Spinal cord (tissue), 10 donors: ENCODE data around the gene ANKS1B. TPM values are rescaled to one million over a fixed set of nuclear protein-coding genes. Genes with fewer than 3 reads are reported as not detected.

ENCODE experiments used
- DNase-seq, 6 donors: peaks; one replicate each; pipeline versions ENCODE4 v3.0.0 to v3.0.0-alpha.2; 2013 to 2015; ENCODE audit warnings: low spot score in 6 of 6, low read depth in 4 of 6
- H3K27ac ChIP-seq: one replicate; pipeline ENCODE4 v1.5.1; 2013; ENCODE audit warnings: low read depth, low read length, control low read depth
- H3K27me3 ChIP-seq: one replicate; pipeline ENCODE4 v1.6.1; 2013; ENCODE audit warnings: low read length; ENCODE audit not compliant: control insufficient read depth, insufficient read depth
- H3K36me3 ChIP-seq: one replicate; pipeline ENCODE4 v1.6.1; 2013; ENCODE audit warnings: low read length; ENCODE audit not compliant: control insufficient read depth, insufficient read depth
- H3K4me1 ChIP-seq: one replicate; pipeline ENCODE4 v1.6.1; 2013; ENCODE audit warnings: low read length; ENCODE audit not compliant: control insufficient read depth, insufficient read depth
- H3K4me3 ChIP-seq: one replicate; pipeline ENCODE4 v1.5.1; 2013; ENCODE audit warnings: low read depth, low read length, control low read depth
- H3K9me3 ChIP-seq: one replicate; pipeline ENCODE4 v1.6.1; 2013; ENCODE audit warnings: low read length; ENCODE audit not compliant: control insufficient read depth, insufficient read depth
- WGBS: methylation state at CpG from one replicate; pipeline ENCODE4 v1.1.5; 2013; ENCODE audit warnings: missing lambda C conversion rate; ENCODE audit not compliant: insufficient coverage; 5-methylcytosine and 5-hydroxymethylcytosine counted together
- polyA plus RNA-seq, 2 donors: library from polyadenylated mRNA; unstranded; fragments of 120-200 nt; gene quantifications; one replicate each; pipeline ENCODE4 v1.2.1, GENCODE V29; 2013; ENCODE audit not compliant: insufficient read length in 2 of 2
- total RNA-seq, 2 donors: library from RNA; depleted of rRNA in 1 of 2; stranded (reverse); fragments of 120-200 nt in 1 of 2; fragments of >200 nt in 1 of 2; gene quantifications; one replicate each; pipeline versions ENCODE4 v1.2.3 to v1.2.4, GENCODE V29; 2013 to 2014
- donor health status: healthy.

The ANKS1B gene
- total and polyA plus RNA-seq, 4 donors = 89.5 to 131 (median 108) TPM

GRCh38 chr12:99493197-99493596 lies 491.5 kb downstream of the ANKS1B start:
- no CpG with 5 or more reads among the region's 1 CpG for WGBS
- H3K36me3 ChIP-seq = no peaks in the 10 kb centered on the region
- H3K9me3 ChIP-seq = no peaks in the 10 kb centered on the region
- H3K4me1 ChIP-seq = no peaks in the 10 kb centered on the region
- H3K27ac ChIP-seq = no peak overlapping the region
- DNase-seq = no peak
- H3K4me3 ChIP-seq = no peak overlapping the region
- H3K27me3 ChIP-seq = no peaks in the 10 kb centered on the region

GRCh38 chr12:99486277-99486676 lies 498.5 kb downstream of the ANKS1B start:
- peaks cover 12% of the 10 kb centered on the region for H3K9me3 ChIP-seq
- H3K27me3 ChIP-seq = no peaks in the 10 kb centered on the region
- WGBS = no CpG with 5 or more reads among the region's 1 CpG
- H3K27ac ChIP-seq = no peak overlapping the region
- no peak for DNase-seq
- no peaks in the 10 kb centered on the region for H3K4me1 ChIP-seq
- H3K36me3 ChIP-seq = no peaks in the 10 kb centered on the region
- no peak overlapping the region for H3K4me3 ChIP-seq

GRCh38 chr12:99479149-99479548 lies 505.6 kb downstream of the ANKS1B start:
- peaks cover 8% of the 10 kb centered on the region for H3K9me3 ChIP-seq
- DNase-seq = no peak
- no peaks in the 10 kb centered on the region for H3K36me3 ChIP-seq
- H3K4me1 ChIP-seq = no peaks in the 10 kb centered on the region
- H3K27ac ChIP-seq = no peak overlapping the region
- H3K4me3 ChIP-seq = no peak overlapping the region
- H3K27me3 ChIP-seq = no peaks in the 10 kb centered on the region

- WGBS = 35% methylated on average over 2 of the region's 2 CpGs
- no peak for DNase-seq
These were observed 507.8 kb downstream of the ANKS1B start for GRCh38 chr12:99476956-99477355.

GRCh38 chr12:99455350-99456035 lies 529.2 kb downstream of the ANKS1B start:
- no peaks in the 10 kb centered on the region for H3K4me1 ChIP-seq
- no peak overlapping the region for H3K27ac ChIP-seq
- no peaks in the 10 kb centered on the region for H3K27me3 ChIP-seq
- no peak for DNase-seq
- peaks cover 4% of the 10 kb centered on the region for H3K9me3 ChIP-seq
- no peaks in the 10 kb centered on the region for H3K36me3 ChIP-seq
- no peak overlapping the region for H3K4me3 ChIP-seq
- WGBS = 75% methylated on average over 2 of the region's 4 CpGs

More at GRCh38 chr12:99476956-99477355, 507.8 kb downstream of the ANKS1B start:
- no peaks in the 10 kb centered on the region for H3K36me3 ChIP-seq
- H3K27me3 ChIP-seq = no peaks in the 10 kb centered on the region
- H3K27ac ChIP-seq = no peak overlapping the region
- H3K4me3 ChIP-seq = no peak overlapping the region
- no peaks in the 10 kb centered on the region for H3K4me1 ChIP-seq
- H3K9me3 ChIP-seq = peaks cover 4% of the 10 kb centered on the region

- Histone ChIP-seq H3K4me1 (no peaks in the 10 kb centered on the region), H3K27me3 (no peaks in the 10 kb centered on the region), H3K36me3 (no peaks in the 10 kb centered on the region), H3K9me3 (peaks cover 4% of the 10 kb centered on the region), H3K4me3 (no peak overlapping the region), H3K27ac (no peak overlapping the region)
- DNase-seq = no peak
- 100% methylated on average over 1 of the region's 2 CpGs for WGBS
These were observed 530.1 kb downstream of the ANKS1B start for GRCh38 chr12:99454539-99455172.

- H3K27me3 ChIP-seq = no peaks in the 10 kb centered on the region
- H3K36me3 ChIP-seq = no peaks in the 10 kb centered on the region
- WGBS = 10% methylated on average over 1 of the region's 2 CpGs
- H3K9me3 ChIP-seq = peaks cover 4% of the 10 kb centered on the region
- DNase-seq = peak in 2 of 6 donors; percentile 8 to 55
- no peak overlapping the region for H3K27ac ChIP-seq
- H3K4me1 ChIP-seq = no peaks in the 10 kb centered on the region
- H3K4me3 ChIP-seq = no peak overlapping the region
These were observed 530.7 kb downstream of the ANKS1B start for GRCh38 chr12:99453836-99454538.

GRCh38 chr12:99450036-99450630 lies 534.6 kb downstream of the ANKS1B start:
- 58% methylated on average over 1 of the region's 4 CpGs for WGBS
- Histone ChIP-seq H3K9me3 (peaks cover 3% of the 10 kb centered on the region), H3K4me1 (no peaks in the 10 kb centered on the region), H3K27me3 (no peaks in the 10 kb centered on the region), H3K27ac (no peak overlapping the region), H3K36me3 (no peaks in the 10 kb centered on the region), H3K4me3 (no peak overlapping the region)
- peak in 2 of 6 donors; percentile 4 to 14 for DNase-seq

- Histone ChIP-seq H3K4me3 (no peak overlapping the region), H3K27ac (no peak overlapping the region), H3K4me1 (no peaks in the 10 kb centered on the region), H3K36me3 (no peaks in the 10 kb centered on the region), H3K9me3 (peaks cover 3% of the 10 kb centered on the region), H3K27me3 (no peaks in the 10 kb centered on the region)
- DNase-seq = no peak
These were observed 539.8 kb downstream of the ANKS1B start for GRCh38 chr12:99444859-99445316.
